Choroid plexus epithelial cell (primary cell): ENCODE measurements around the gene IGLL5.

Experiments
- DNase-seq: peaks from one replicate; pipeline ENCODE4 v3.0.0-alpha.2; 2010; ENCODE audit warnings: low read depth
- H3K4me3 ChIP-seq: 2 replicates; pipeline ENCODE4 v1.5.1; 2011; ENCODE audit warnings: low read depth, mild to moderate bottlenecking, control low read depth, low read length, moderate library complexity
- CTCF ChIP-seq: conservative IDR thresholded peaks from 2 replicates; pipeline ENCODE4 v1.5.1; 2011; ENCODE audit warnings: low read depth, mild to moderate bottlenecking, control low read depth, inconsistent platforms, low read length, moderate library complexity

Gene IGLL5

GRCh38 chr22:22887621-22888503 lies at the start of gene IGLL5:
TSS of gene IGLL5 (plus strand) at chr22:22887816. CDS start at chr22:22888054, 238 bp downstream.
- TF ChIP-seq CTCF, result no peak
- no peak for DNase-seq
- H3K4me3 ChIP-seq, result no peak within 1 kb of the TSS

GRCh38 chr22:22838148-22838786 lies 49.3 kb upstream of the IGLL5 start:
- no peak for TF ChIP-seq CTCF

GRCh38 chr22:22839570-22840314 lies 47.9 kb upstream of the IGLL5 start:
- no peak for TF ChIP-seq CTCF
- DNase-seq, result no peak
- H3K4me3 ChIP-seq, result no peak overlapping the region

More at GRCh38 chr22:22838148-22838786, 49.3 kb upstream of the IGLL5 start:
- no peak overlapping the region for H3K4me3 ChIP-seq
- DNase-seq, result no peak

GRCh38 chr22:22840780-22841179 lies 46.8 kb upstream of the IGLL5 start:
- no peak for DNase-seq
- H3K4me3 ChIP-seq, result no peak overlapping the region
- TF ChIP-seq CTCF, result no peak

- no peak overlapping the region for H3K4me3 ChIP-seq
- no peak for TF ChIP-seq CTCF
- no peak for DNase-seq
These were observed 46.0 kb upstream of the IGLL5 start for GRCh38 chr22:22841598-22841997.

GRCh38 chr22:22842085-22842484 lies 45.5 kb upstream of the IGLL5 start:
- TF ChIP-seq CTCF, result no peak
- no peak for DNase-seq
- no peak overlapping the region for H3K4me3 ChIP-seq
